GM19025 (cell line): ENCODE measurements around the gene OR1J4.

Source experiments
- ATAC-seq: cut with Tn5 transposase; IDR thresholded peaks from one replicate; pipeline ENCODE4 v1.9.1; 2021; ENCODE audit warnings: mild to moderate bottlenecking, low read depth, moderate library complexity; ENCODE audit not compliant: unreplicated experiment

Gene OR1J4

GRCh38 chr9:122567901-122568300, 49.0 kb downstream of the OR1J4 start:
- ATAC-seq, result no peak
